WTC11 (cell line): ENCODE data around the gene CLCN1. TPM values are rescaled to one million over a fixed set of nuclear protein-coding genes. Genes with fewer than 3 reads are reported as not detected.

Experiments used
- ATAC-seq: fragments of 200-7000 bp; cut with Tn5 transposase; 2 replicates; pipeline ENCODE4 v1.10.0; 2021; ENCODE audit warnings: mild to moderate bottlenecking, moderate library complexity
- CTCF ChIA-PET: fragments of 300-600 bp; sonication (Branson Sonifier 250); formaldehyde crosslinking; loops from one replicate; lab custom pipeline; 2021; ENCODE audit warnings: antibody characterized with exemption; lab: Charles Lee
- POLR2A ChIA-PET: fragments of 350-600 bp; sonication (Branson Sonifier 250); formaldehyde crosslinking; loops from one replicate; lab custom pipeline; 2021; ENCODE audit warnings: antibody characterized with exemption; lab: Charles Lee
- DNase-seq: peaks from one replicate; pipeline ENCODE4 v3.0.0; 2021; ENCODE audit warnings: low spot score
- H3K27ac Mint-ChIP-seq: 2 replicates; pipeline ENCODE4 v1.8.0; 2021; ENCODE audit warnings: mixed read lengths
- H3K27me3 Mint-ChIP-seq: 2 replicates; pipeline ENCODE4 v1.8.0; 2021; ENCODE audit warnings: low read depth, mild to moderate bottlenecking, moderate library complexity, mixed read lengths
- H3K36me3 Mint-ChIP-seq: 2 replicates; pipeline ENCODE4 v1.8.0; 2021; ENCODE audit warnings: mixed read lengths
- H3K4me1 Mint-ChIP-seq: 2 replicates; pipeline ENCODE4 v1.8.0; 2022; ENCODE audit warnings: mixed read lengths
- H3K4me3 Mint-ChIP-seq: 2 replicates; pipeline ENCODE4 v1.8.0; 2021; ENCODE audit warnings: mild to moderate bottlenecking, moderate library complexity, mixed read lengths
- H3K9me3 Mint-ChIP-seq: 2 replicates; pipeline ENCODE4 v1.8.0; 2021; ENCODE audit warnings: mixed read lengths
- AFF4 ChIP-seq: sonication (generic); formaldehyde crosslinking; IDR thresholded peaks from 2 replicates; pipeline ENCODE4 v1.8.1; 2023; ENCODE audit warnings: mild to moderate bottlenecking, missing genetic modification reagents, borderline replicate concordance
- AR ChIP-seq: fragments of 250-450 bp; sonication (Bioruptor Pico); IDR thresholded peaks from 2 replicates; pipeline ENCODE4 v1.9.0; 2021; ENCODE audit warnings: mild to moderate bottlenecking
- CREM ChIP-seq: sonication (generic); formaldehyde crosslinking; IDR thresholded peaks from 2 replicates; pipeline ENCODE4 v1.8.1; 2022; ENCODE audit warnings: mild to moderate bottlenecking, missing genetic modification reagents, moderate library complexity
- ETV6 ChIP-seq: sonication (generic); formaldehyde crosslinking; IDR thresholded peaks from 2 replicates; pipeline ENCODE4 v1.8.1; 2022; ENCODE audit warnings: mild to moderate bottlenecking, missing genetic modification reagents
- FOXP1 ChIP-seq: sonication (generic); formaldehyde crosslinking; IDR thresholded peaks from 2 replicates; pipeline ENCODE4 v1.8.0; 2022; ENCODE audit warnings: missing genetic modification reagents, mild to moderate bottlenecking, moderate library complexity, borderline replicate concordance
- HMGA2 ChIP-seq: fragments of 250-450 bp; sonication (Bioruptor Pico); IDR thresholded peaks from 2 replicates; pipeline ENCODE4 v1.4.0; 2021; ENCODE audit warnings: mild to moderate bottlenecking, moderate library complexity
- IRF1 ChIP-seq: sonication (generic); formaldehyde crosslinking; IDR thresholded peaks from 2 replicates; pipeline ENCODE4 v1.8.0; 2023; ENCODE audit warnings: missing genetic modification reagents
- KAT7 ChIP-seq: sonication (generic); formaldehyde crosslinking; IDR thresholded peaks from 2 replicates; pipeline ENCODE4 v1.8.1; 2023; ENCODE audit warnings: missing genetic modification reagents, mild to moderate bottlenecking, borderline replicate concordance
- MYBL2 ChIP-seq: sonication (generic); formaldehyde crosslinking; IDR thresholded peaks from 2 replicates; pipeline ENCODE4 v1.8.1; 2023; ENCODE audit warnings: mild to moderate bottlenecking, moderate library complexity, missing genetic modification reagents
- NR1H2 ChIP-seq: sonication (generic); formaldehyde crosslinking; IDR thresholded peaks from 2 replicates; pipeline ENCODE4 v1.9.0; 2021; ENCODE audit warnings: mild to moderate bottlenecking, moderate library complexity, missing genetic modification reagents
- NR3C1 ChIP-seq: sonication (generic); formaldehyde crosslinking; conservative IDR thresholded peaks from 2 replicates; pipeline ENCODE4 v1.8.1; 2023; ENCODE audit warnings: low read depth, mild to moderate bottlenecking, missing genetic modification reagents
- RELA ChIP-seq: sonication (generic); formaldehyde crosslinking; IDR thresholded peaks from 2 replicates; pipeline ENCODE4 v1.8.1; 2022; ENCODE audit warnings: missing genetic modification reagents, mild to moderate bottlenecking, borderline replicate concordance
- RORB ChIP-seq: fragments of 250-450 bp; sonication (Bioruptor Pico); IDR thresholded peaks from 2 replicates; pipeline ENCODE4 v1.9.0; 2021; ENCODE audit warnings: mild to moderate bottlenecking
- SMAD4 ChIP-seq: sonication (generic); formaldehyde crosslinking; IDR thresholded peaks from 2 replicates; pipeline ENCODE4 v1.8.0; 2022; ENCODE audit warnings: mild to moderate bottlenecking, missing genetic modification reagents
- SOX15 ChIP-seq: fragments of 250-450 bp; sonication (Bioruptor Pico); IDR thresholded peaks from 2 replicates; pipeline ENCODE4 v1.9.0; 2021; ENCODE audit warnings: mild to moderate bottlenecking
- SP1 ChIP-seq: sonication (generic); formaldehyde crosslinking; conservative IDR thresholded peaks from 2 replicates; pipeline ENCODE4 v1.8.1; 2022; ENCODE audit warnings: missing genetic modification reagents
- ZNF121 ChIP-seq: sonication (generic); formaldehyde crosslinking; IDR thresholded peaks from 2 replicates; pipeline ENCODE4 v1.8.0; 2023; ENCODE audit warnings: missing genetic modification reagents
- ZNF219 ChIP-seq: sonication (generic); formaldehyde crosslinking; IDR thresholded peaks from 2 replicates; pipeline ENCODE4 v1.8.0; 2023; ENCODE audit warnings: missing genetic modification reagents, mild to moderate bottlenecking, borderline replicate concordance
- ZNF232 ChIP-seq: sonication (generic); formaldehyde crosslinking; IDR thresholded peaks from 2 replicates; pipeline ENCODE4 v1.8.0; 2022; ENCODE audit warnings: mild to moderate bottlenecking, missing genetic modification reagents
- ZNF317 ChIP-seq: sonication (generic); formaldehyde crosslinking; IDR thresholded peaks from 2 replicates; pipeline ENCODE4 v1.8.1; 2023; ENCODE audit warnings: low read depth, mild to moderate bottlenecking, moderate library complexity, missing genetic modification reagents, borderline replicate concordance
- total RNA-seq: library from RNA; stranded (reverse); gene quantifications from 3 replicates; pipeline ENCODE4 v1.2.3, GENCODE V29; 2021
- TF ChIP-seq, protein P1 (sequence below): fragments of 250-450 bp; sonication (Bioruptor Pico); IDR thresholded peaks from 2 replicates; pipeline ENCODE4 v1.9.0; 2021; ENCODE audit warnings: mild to moderate bottlenecking
- TF ChIP-seq, protein P2 (sequence below): sonication (generic); formaldehyde crosslinking; IDR thresholded peaks from 2 replicates; pipeline ENCODE4 v1.8.0; 2022; ENCODE audit warnings: mild to moderate bottlenecking, missing genetic modification reagents
- TF ChIP-seq, protein P3 (sequence below): sonication (generic); formaldehyde crosslinking; IDR thresholded peaks from 2 replicates; pipeline ENCODE4 v1.8.1; 2023; ENCODE audit warnings: mild to moderate bottlenecking, missing genetic modification reagents, moderate library complexity
- TF ChIP-seq, protein P4 (sequence below): sonication (generic); formaldehyde crosslinking; IDR thresholded peaks from 2 replicates; pipeline ENCODE4 v1.8.0; 2022; ENCODE audit warnings: mild to moderate bottlenecking, missing genetic modification reagents
- TF ChIP-seq, protein P5 (sequence below): fragments of 200-600 bp; IDR thresholded peaks from 2 replicates; pipeline ENCODE4 v1.8.0; 2022; ENCODE audit warnings: antibody characterized with exemption

CLCN1 gene
- total RNA-seq, 1 experiment from 2014 or later, result 0.28 TPM

- no peak overlapping the region for H3K27ac Mint-ChIP-seq
- CTCF ChIA-PET, result interaction anchor here (0.6 kb wide), 1 partner anchor 576 kb away, joined by 6 read pairs; no protein-coding TSS in a partner anchor
- peaks cover 14% of the 10 kb centered on the region for H3K9me3 Mint-ChIP-seq
- DNase-seq (no peak), ATAC-seq (no peak)
- H3K4me3 Mint-ChIP-seq, result peak overlapping the region; percentile 98; the same call in 1 of the 2 replicates
- H3K27me3 Mint-ChIP-seq, result peaks cover 29% of the 10 kb centered on the region
- H3K36me3 Mint-ChIP-seq, result peaks cover 56% of the 10 kb centered on the region
- H3K4me1 Mint-ChIP-seq, result peaks cover 22% of the 10 kb centered on the region
- POLR2A ChIA-PET, result interaction anchor here (0.6 kb wide), 1 partner anchor 27 kb away, joined by 4 read pairs; the partner anchor contains the start of gene GSTK1
- TF ChIP-seq HMGA2 (CRISPR knock-in tag) (no peak), RORB (CRISPR knock-in tag) (no peak), AFF4 (no peak), SOX15 (CRISPR knock-in tag) (no peak), CREM (no peak), MYBL2 (no peak), ZNF317 (CRISPR knock-in tag) (no peak), AR (CRISPR knock-in tag) (no peak), ZNF121 (no peak), IRF1 (CRISPR knock-in tag) (no peak), ETV6 (CRISPR knock-in tag) (no peak), FOXP1 (no peak)
- TF ChIP-seq, protein P1, sequence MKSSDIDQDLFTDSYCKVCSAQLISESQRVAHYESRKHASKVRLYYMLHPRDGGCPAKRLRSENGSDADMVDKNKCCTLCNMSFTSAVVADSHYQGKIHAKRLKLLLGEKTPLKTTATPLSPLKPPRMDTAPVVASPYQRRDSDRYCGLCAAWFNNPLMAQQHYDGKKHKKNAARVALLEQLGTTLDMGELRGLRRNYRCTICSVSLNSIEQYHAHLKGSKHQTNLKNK (CRISPR knock-in tag), result no peak
- TF ChIP-seq, all 79 proteins: peak for 0
Observed at GRCh38 chr7:143290293-143290692, 25.6 kb upstream of the CLCN1 start.

- no peak for DNase-seq
- POLR2A ChIA-PET, result interaction anchor here (0.6 to 1.0 kb wide), 2 partner anchors 16 to 1154 kb away, joined by 3 to 5 read pairs; no protein-coding TSS in a partner anchor
- CTCF ChIA-PET, result no interaction called here
- TF ChIP-seq NR3C1 (CRISPR knock-in tag) (no peak), SP1 (CRISPR knock-in tag) (no peak), NR1H2 (no peak), ZNF121 (no peak), RELA (CRISPR knock-in tag) (no peak), SMAD4 (CRISPR knock-in tag) (no peak), ZNF232 (no peak), ZNF219 (CRISPR knock-in tag) (no peak), KAT7 (CRISPR knock-in tag) (no peak)
- TF ChIP-seq, protein P2, sequence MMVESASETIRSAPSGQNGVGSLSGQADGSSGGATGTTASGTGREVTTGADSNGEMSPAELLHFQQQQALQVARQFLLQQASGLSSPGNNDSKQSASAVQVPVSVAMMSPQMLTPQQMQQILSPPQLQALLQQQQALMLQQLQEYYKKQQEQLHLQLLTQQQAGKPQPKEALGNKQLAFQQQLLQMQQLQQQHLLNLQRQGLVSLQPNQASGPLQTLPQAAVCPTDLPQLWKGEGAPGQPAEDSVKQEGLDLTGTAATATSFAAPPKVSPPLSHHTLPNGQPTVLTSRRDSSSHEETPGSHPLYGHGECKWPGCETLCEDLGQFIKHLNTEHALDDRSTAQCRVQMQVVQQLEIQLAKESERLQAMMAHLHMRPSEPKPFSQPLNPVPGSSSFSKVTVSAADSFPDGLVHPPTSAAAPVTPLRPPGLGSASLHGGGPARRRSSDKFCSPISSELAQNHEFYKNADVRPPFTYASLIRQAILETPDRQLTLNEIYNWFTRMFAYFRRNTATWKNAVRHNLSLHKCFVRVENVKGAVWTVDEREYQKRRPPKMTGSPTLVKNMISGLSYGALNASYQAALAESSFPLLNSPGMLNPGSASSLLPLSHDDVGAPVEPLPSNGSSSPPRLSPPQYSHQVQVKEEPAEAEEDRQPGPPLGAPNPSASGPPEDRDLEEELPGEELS (CRISPR knock-in tag), result no peak
- TF ChIP-seq, protein P3, sequence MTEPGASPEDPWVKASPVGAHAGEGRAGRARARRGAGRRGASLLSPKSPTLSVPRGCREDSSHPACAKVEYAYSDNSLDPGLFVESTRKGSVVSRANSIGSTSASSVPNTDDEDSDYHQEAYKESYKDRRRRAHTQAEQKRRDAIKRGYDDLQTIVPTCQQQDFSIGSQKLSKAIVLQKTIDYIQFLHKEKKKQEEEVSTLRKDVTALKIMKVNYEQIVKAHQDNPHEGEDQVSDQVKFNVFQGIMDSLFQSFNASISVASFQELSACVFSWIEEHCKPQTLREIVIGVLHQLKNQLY, result no peak
- TF ChIP-seq, protein P4, sequence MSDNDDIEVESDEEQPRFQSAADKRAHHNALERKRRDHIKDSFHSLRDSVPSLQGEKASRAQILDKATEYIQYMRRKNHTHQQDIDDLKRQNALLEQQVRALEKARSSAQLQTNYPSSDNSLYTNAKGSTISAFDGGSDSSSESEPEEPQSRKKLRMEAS (CRISPR knock-in tag), result no peak
- TF ChIP-seq, protein P5, sequence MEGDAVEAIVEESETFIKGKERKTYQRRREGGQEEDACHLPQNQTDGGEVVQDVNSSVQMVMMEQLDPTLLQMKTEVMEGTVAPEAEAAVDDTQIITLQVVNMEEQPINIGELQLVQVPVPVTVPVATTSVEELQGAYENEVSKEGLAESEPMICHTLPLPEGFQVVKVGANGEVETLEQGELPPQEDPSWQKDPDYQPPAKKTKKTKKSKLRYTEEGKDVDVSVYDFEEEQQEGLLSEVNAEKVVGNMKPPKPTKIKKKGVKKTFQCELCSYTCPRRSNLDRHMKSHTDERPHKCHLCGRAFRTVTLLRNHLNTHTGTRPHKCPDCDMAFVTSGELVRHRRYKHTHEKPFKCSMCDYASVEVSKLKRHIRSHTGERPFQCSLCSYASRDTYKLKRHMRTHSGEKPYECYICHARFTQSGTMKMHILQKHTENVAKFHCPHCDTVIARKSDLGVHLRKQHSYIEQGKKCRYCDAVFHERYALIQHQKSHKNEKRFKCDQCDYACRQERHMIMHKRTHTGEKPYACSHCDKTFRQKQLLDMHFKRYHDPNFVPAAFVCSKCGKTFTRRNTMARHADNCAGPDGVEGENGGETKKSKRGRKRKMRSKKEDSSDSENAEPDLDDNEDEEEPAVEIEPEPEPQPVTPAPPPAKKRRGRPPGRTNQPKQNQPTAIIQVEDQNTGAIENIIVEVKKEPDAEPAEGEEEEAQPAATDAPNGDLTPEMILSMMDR, result no peak
Observed at GRCh38 chr7:143292876-143293275, 23.0 kb upstream of the CLCN1 start.

More at GRCh38 chr7:143292876-143293275, 23.0 kb upstream of the CLCN1 start:
- H3K27me3 Mint-ChIP-seq, result peaks cover 4% of the 10 kb centered on the region
- peaks cover under 1% of the 10 kb centered on the region; the same call in 1 of the 2 replicates for H3K9me3 Mint-ChIP-seq
- H3K27ac Mint-ChIP-seq, result no peak overlapping the region
- H3K36me3 Mint-ChIP-seq, result peaks cover 65% of the 10 kb centered on the region
- peaks cover 16% of the 10 kb centered on the region for H3K4me1 Mint-ChIP-seq
- ATAC-seq, result no peak
- H3K4me3 Mint-ChIP-seq, result no peak overlapping the region
